Activated CD8-positive, alpha-beta T cell treated with anti-CD3 and anti-CD28 coated beads for 36 hours (primary cell): ENCODE results near the gene BAZ2B. TPM values are rescaled to one million over a fixed set of nuclear protein-coding genes. Genes with fewer than 3 reads are reported as not detected.

Experiments used
- ATAC-seq: fragments of 200-7000 bp; cut with Tn5 transposase; one replicate; pipeline ENCODE4 v1.10.0; 2021; ENCODE audit warnings: mild to moderate bottlenecking, moderate library complexity
- CTCF ChIA-PET: fragments of 350-600 bp; sonication (Branson Sonifier 250); formaldehyde crosslinking; loops from one replicate; lab custom pipeline; 2021; ENCODE audit warnings: antibody characterized with exemption; lab: Charles Lee
- POLR2A ChIA-PET: fragments of 350-600 bp; sonication (Branson Sonifier 250); formaldehyde crosslinking; loops from one replicate; lab custom pipeline; 2021; ENCODE audit warnings: antibody characterized with exemption; lab: Charles Lee
- DNase-seq: peaks from one replicate; pipeline ENCODE4 v3.0.0-alpha.2; 2020
- H3K27ac Mint-ChIP-seq: one replicate; pipeline ENCODE4 v1.8.0; 2021; ENCODE audit warnings: mild to moderate bottlenecking, mixed read lengths
- H3K27me3 Mint-ChIP-seq: one replicate; pipeline ENCODE4 v1.8.0; 2021; ENCODE audit warnings: mixed read lengths
- H3K36me3 Mint-ChIP-seq: one replicate; pipeline ENCODE4 v1.8.0; 2021; ENCODE audit warnings: low read depth, mixed read lengths
- H3K4me1 Mint-ChIP-seq: one replicate; pipeline ENCODE4 v1.8.0; 2021; ENCODE audit warnings: low read depth, mixed read lengths
- H3K4me3 Mint-ChIP-seq: one replicate; pipeline ENCODE4 v1.8.0; 2021; ENCODE audit warnings: mild to moderate bottlenecking, moderate library complexity, mixed read lengths
- H3K9me3 Mint-ChIP-seq: one replicate; pipeline ENCODE4 v1.8.0; 2021; ENCODE audit warnings: mixed read lengths
- CTCF ChIP-seq: fragments of 200-600 bp; IDR thresholded peaks from one replicate; pipeline ENCODE4 v1.8.0; 2022; ENCODE audit warnings: antibody characterized with exemption, mild to moderate bottlenecking
- intact Hi-C: fragments of 100-400 bp; cut with micrococcal nuclease; formaldehyde crosslinking; loops from one replicate; pipeline ENCODE4 v1.10.0; 2022
- total RNA-seq, 2 experiments: library from RNA; stranded (reverse); gene quantifications; one replicate each; pipeline ENCODE4 v1.2.3, GENCODE V29; 2021

The BAZ2B gene
- total RNA-seq, 2 experiments from 2014 or later: 7.7 to 8.2 TPM

GRCh38 chr2:159438284-159438683, 178.1 kb downstream of the BAZ2B start:
- ChIA-PET POLR2A (no interaction called here), CTCF (no interaction called here)
- no peaks in the 10 kb centered on the region for H3K27me3 Mint-ChIP-seq

GRCh38 chr2:159432610-159433009, 183.7 kb downstream of the BAZ2B start:
- POLR2A ChIA-PET: interaction anchor here (1.4 kb wide), 1 partner anchor 13 kb away, joined by 3 read pairs; no protein-coding TSS in a partner anchor
- H3K9me3 Mint-ChIP-seq: no peaks in the 10 kb centered on the region
- no peak overlapping the region for H3K4me3 Mint-ChIP-seq
- H3K4me1 Mint-ChIP-seq: peaks cover 3% of the 10 kb centered on the region
- H3K36me3 Mint-ChIP-seq: peaks cover 10% of the 10 kb centered on the region
- ATAC-seq (no peak), DNase-seq (no peak)
- intact Hi-C loops: no loop called here
- CTCF ChIA-PET: no interaction called here
- H3K27ac Mint-ChIP-seq: no peak overlapping the region
- no peak for TF ChIP-seq CTCF
- H3K27me3 Mint-ChIP-seq: no peaks in the 10 kb centered on the region

More at GRCh38 chr2:159438284-159438683, 178.1 kb downstream of the BAZ2B start:
- ATAC-seq (no peak), DNase-seq (no peak)
- intact Hi-C loops: no loop called here
- Mint-ChIP-seq H3K4me1 (no peaks in the 10 kb centered on the region), H3K4me3 (no peak overlapping the region), H3K9me3 (no peaks in the 10 kb centered on the region), H3K36me3 (peaks cover 9% of the 10 kb centered on the region), H3K27ac (no peak overlapping the region)
- TF ChIP-seq CTCF: no peak

GRCh38 chr2:159427048-159427447, 189.3 kb downstream of the BAZ2B start:
- Mint-ChIP-seq H3K4me3 (no peak overlapping the region), H3K27ac (no peak overlapping the region), H3K9me3 (no peaks in the 10 kb centered on the region), H3K27me3 (no peaks in the 10 kb centered on the region), H3K36me3 (peaks cover 11% of the 10 kb centered on the region), H3K4me1 (peaks cover 3% of the 10 kb centered on the region)
- CTCF ChIA-PET: interaction anchor here (1.1 kb wide), 1 partner anchor 14 kb away, joined by 3 read pairs; no protein-coding TSS in a partner anchor
- no peak for DNase-seq
- POLR2A ChIA-PET: no interaction called here
- no peak for TF ChIP-seq CTCF
- intact Hi-C loops: no loop called here
- ATAC-seq: no peak

- DNase-seq (no peak), ATAC-seq (no peak)
- no peaks in the 10 kb centered on the region for H3K4me1 Mint-ChIP-seq
- no peak for TF ChIP-seq CTCF
- ChIA-PET POLR2A (interaction anchor here (1.0 kb wide), 1 partner anchor 13 kb away, joined by 3 read pairs; no protein-coding TSS in a partner anchor), CTCF (interaction anchor here (1.3 kb wide), 1 partner anchor 48 kb away, joined by 3 read pairs; no protein-coding TSS in a partner anchor)
- intact Hi-C loops: no loop called here
- no peak overlapping the region for H3K27ac Mint-ChIP-seq
- no peaks in the 10 kb centered on the region for H3K9me3 Mint-ChIP-seq
- H3K27me3 Mint-ChIP-seq: no peaks in the 10 kb centered on the region
- no peak overlapping the region for H3K4me3 Mint-ChIP-seq
- H3K36me3 Mint-ChIP-seq: peaks cover 10% of the 10 kb centered on the region
Measured at GRCh38 chr2:159419403-159419802, 196.9 kb downstream of the BAZ2B start.

- no peak for DNase-seq
- Mint-ChIP-seq H3K4me1 (peaks cover 3% of the 10 kb centered on the region), H3K4me3 (no peak overlapping the region), H3K27ac (no peak overlapping the region), H3K27me3 (no peaks in the 10 kb centered on the region), H3K36me3 (peaks cover 4% of the 10 kb centered on the region), H3K9me3 (no peaks in the 10 kb centered on the region)
- ChIA-PET POLR2A (interaction anchor here (1.0 kb wide), 1 partner anchor 18 kb away, joined by 3 read pairs; no protein-coding TSS in a partner anchor), CTCF (interaction anchor here (1.4 kb wide), 1 partner anchor 17 kb away, joined by 4 read pairs; no protein-coding TSS in a partner anchor)
- no peak for ATAC-seq
- TF ChIP-seq CTCF: no peak
- intact Hi-C loops: no loop called here
Measured at GRCh38 chr2:159411460-159411859, 204.9 kb downstream of the BAZ2B start.
